Liver (tissue), 3 donors: ENCODE measurements around the gene FOSL2.

Experiments
- ATF3 ChIP-seq: IDR thresholded peaks from 2 replicates; pipeline ENCODE4 v1.6.1; 2016; ENCODE audit warnings: antibody characterized with exemption
- CTCF ChIP-seq: fragments of 150-350 bp; IDR thresholded peaks from 2 replicates; pipeline ENCODE4 v1.5.1; 2017; ENCODE audit warnings: improper control_type of control experiment, low read depth, low read length; ENCODE audit not compliant: missing input control
- EGR1 ChIP-seq, 2 donors: IDR thresholded peaks; 2 replicates each; pipeline ENCODE4 v1.6.1; 2016 to 2018; ENCODE audit warnings: antibody characterized with exemption in 2 of 2, low read depth in 2 of 2
- GABPA ChIP-seq, 2 donors: IDR thresholded peaks in 1 of 2; conservative IDR thresholded peaks in 1 of 2; 2 replicates each; pipeline ENCODE4 v1.6.1; 2016; ENCODE audit warnings: antibody characterized with exemption in 2 of 2, mild to moderate bottlenecking in 1 of 2, moderate library complexity in 1 of 2
- JUND ChIP-seq, 2 donors: IDR thresholded peaks; 2 replicates each; pipeline ENCODE4 v1.6.1; 2016; ENCODE audit warnings: antibody characterized with exemption in 2 of 2
- MAX ChIP-seq: IDR thresholded peaks from 2 replicates; pipeline ENCODE4 v1.6.1; 2016; ENCODE audit warnings: antibody characterized with exemption
- NR2F2 ChIP-seq: IDR thresholded peaks from 2 replicates; pipeline ENCODE4 v1.6.1; 2016; ENCODE audit warnings: antibody characterized with exemption
- RAD21 ChIP-seq, 2 donors: IDR thresholded peaks; 2 replicates each; pipeline ENCODE4 v1.6.1; 2016; ENCODE audit warnings: antibody characterized with exemption in 2 of 2, mild to moderate bottlenecking in 2 of 2
- REST ChIP-seq: IDR thresholded peaks from 2 replicates; pipeline ENCODE4 v1.6.1; 2016; ENCODE audit warnings: antibody characterized with exemption, mild to moderate bottlenecking
- SP1 ChIP-seq: IDR thresholded peaks from 2 replicates; pipeline ENCODE4 v1.6.1; 2018; ENCODE audit warnings: antibody characterized with exemption, mild to moderate bottlenecking
- TAF1 ChIP-seq: conservative IDR thresholded peaks from 2 replicates; pipeline ENCODE4 v1.6.1; 2016; ENCODE audit warnings: antibody characterized with exemption, mild to moderate bottlenecking
- YY1 ChIP-seq: IDR thresholded peaks from 2 replicates; pipeline ENCODE4 v1.6.1; 2016; ENCODE audit warnings: antibody characterized with exemption, mild to moderate bottlenecking
- ZBTB33 ChIP-seq: IDR thresholded peaks from 2 replicates; pipeline ENCODE4 v1.6.1; 2016; ENCODE audit warnings: antibody characterized with exemption
- donor health status: healthy.
- donor health status: healthy.

- TF ChIP-seq CTCF, result no peak
- no peak for TF ChIP-seq ATF3
- no peak for TF ChIP-seq TAF1
- no peak for TF ChIP-seq REST
- no peak for TF ChIP-seq RAD21 (IDR thresholded peaks at IDR 0.05)
- TF ChIP-seq YY1, result no peak
- no peak for TF ChIP-seq SP1
- no peak for TF ChIP-seq NR2F2
- TF ChIP-seq MAX, result no peak
- TF ChIP-seq GABPA (IDR thresholded peaks at IDR 0.05 in 1 of 2, conservative IDR thresholded peaks at IDR 0.05 in 1 of 2), result no peak
- no peak for TF ChIP-seq JUND (IDR thresholded peaks at IDR 0.05)
- no peak for TF ChIP-seq ZBTB33
- no peak for TF ChIP-seq EGR1 (IDR thresholded peaks at IDR 0.05; ENCODE audit: low read depth in 2 of 2)
Measured at GRCh38 chr2:28370354-28370753, 22.3 kb upstream of the FOSL2 start.
